GM19099 (cell line): ENCODE data around the gene POLR2M.

ENCODE experiments used
- POLR2A ChIP-seq: IDR thresholded peaks from 3 replicates; pipeline ENCODE4 v1.6.1; 2011; ENCODE audit warnings: low read depth; ENCODE audit not compliant: insufficient read length; ENCODE audit errors: extremely low read depth

The POLR2M gene

GRCh38 chr15:57706405-57707209, at the start of gene POLR2M:
TSS of gene POLR2M (plus strand) at chr15:57706714. CDS start at chr15:57706843, 129 bp downstream.
- TF ChIP-seq POLR2A: peak; percentile 75

- no peak for TF ChIP-seq POLR2A
These were observed 48.9 kb upstream of the POLR2M start for GRCh38 chr15:57657619-57658018.

GRCh38 chr15:57662091-57662744, 44.3 kb upstream of the POLR2M start:
- TF ChIP-seq POLR2A: no peak

GRCh38 chr15:57662802-57663201, 43.7 kb upstream of the POLR2M start:
- no peak for TF ChIP-seq POLR2A

- TF ChIP-seq POLR2A: no peak
These were observed 43.3 kb upstream of the POLR2M start for GRCh38 chr15:57663262-57663661.

- no peak for TF ChIP-seq POLR2A
These were observed 41.3 kb upstream of the POLR2M start for GRCh38 chr15:57665194-57665593.

- no peak for TF ChIP-seq POLR2A
These were observed 40.6 kb upstream of the POLR2M start for GRCh38 chr15:57665939-57666338.

- no peak for TF ChIP-seq POLR2A
These were observed 39.2 kb upstream of the POLR2M start for GRCh38 chr15:57667171-57667849.

- TF ChIP-seq POLR2A: no peak
These were observed 38.5 kb upstream of the POLR2M start for GRCh38 chr15:57668016-57668415.

- TF ChIP-seq POLR2A: no peak
These were observed 34.9 kb upstream of the POLR2M start for GRCh38 chr15:57671636-57672035.

GRCh38 chr15:57675481-57676181, 30.9 kb upstream of the POLR2M start:
- no peak for TF ChIP-seq POLR2A

GRCh38 chr15:57676585-57676984, 29.9 kb upstream of the POLR2M start:
- TF ChIP-seq POLR2A: no peak

GRCh38 chr15:57677204-57677603, 29.3 kb upstream of the POLR2M start:
- no peak for TF ChIP-seq POLR2A

- no peak for TF ChIP-seq POLR2A
These were observed 26.5 kb upstream of the POLR2M start for GRCh38 chr15:57680021-57680420.

- no peak for TF ChIP-seq POLR2A
These were observed 25.5 kb upstream of the POLR2M start for GRCh38 chr15:57681011-57681410.
